ENCODE measurements around the gene RDH12.

The RDH12 gene

DNA sequence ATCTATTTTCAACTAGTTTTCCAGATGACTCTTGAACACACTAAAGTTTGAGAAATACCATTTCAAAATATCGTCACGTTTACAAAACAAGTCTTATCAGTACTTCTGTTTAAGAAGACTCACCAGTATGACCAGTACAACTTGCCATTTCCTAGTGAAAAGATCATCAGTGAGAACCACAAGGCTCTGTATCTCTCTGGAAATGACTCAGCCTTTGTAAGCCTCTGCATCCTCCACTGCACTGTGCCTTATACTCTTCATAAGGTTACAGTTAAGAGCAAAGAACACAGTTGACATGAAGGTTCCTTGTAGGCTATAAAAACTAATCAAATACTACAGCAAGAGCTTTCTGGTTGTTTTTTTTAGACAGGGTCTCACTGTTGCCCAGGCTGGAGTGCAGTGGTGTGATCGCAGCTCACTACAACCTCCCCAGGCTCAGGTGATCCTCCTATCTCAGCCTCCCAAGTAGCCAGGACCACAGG, 21.5 kb upstream of the RDH12 start:
- TF ChIP-seq ARNTL (CRISPR knock-in tag; IDR thresholded peaks at IDR 0.05; ENCODE audit: borderline replicate concordance, low read depth) = no peak
- TF ChIP-seq GLIS3 (CRISPR knock-in tag; IDR thresholded peaks at IDR 0.05) = no peak
- TF ChIP-seq, protein P1, sequence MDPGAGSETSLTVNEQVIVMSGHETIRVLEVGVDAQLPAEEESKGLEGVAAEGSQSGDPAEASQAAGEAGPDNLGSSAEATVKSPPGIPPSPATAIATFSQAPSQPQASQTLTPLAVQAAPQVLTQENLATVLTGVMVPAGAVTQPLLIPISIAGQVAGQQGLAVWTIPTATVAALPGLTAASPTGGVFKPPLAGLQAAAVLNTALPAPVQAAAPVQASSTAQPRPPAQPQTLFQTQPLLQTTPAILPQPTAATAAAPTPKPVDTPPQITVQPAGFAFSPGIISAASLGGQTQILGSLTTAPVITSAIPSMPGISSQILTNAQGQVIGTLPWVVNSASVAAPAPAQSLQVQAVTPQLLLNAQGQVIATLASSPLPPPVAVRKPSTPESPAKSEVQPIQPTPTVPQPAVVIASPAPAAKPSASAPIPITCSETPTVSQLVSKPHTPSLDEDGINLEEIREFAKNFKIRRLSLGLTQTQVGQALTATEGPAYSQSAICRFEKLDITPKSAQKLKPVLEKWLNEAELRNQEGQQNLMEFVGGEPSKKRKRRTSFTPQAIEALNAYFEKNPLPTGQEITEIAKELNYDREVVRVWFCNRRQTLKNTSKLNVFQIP (CRISPR knock-in tag; IDR thresholded peaks at IDR 0.05; ENCODE audit: borderline replicate concordance, low read depth) = no peak
- TF ChIP-seq TOX (CRISPR knock-in tag; IDR thresholded peaks at IDR 0.05; ENCODE audit: borderline replicate concordance) = no peak
- TF ChIP-seq TCF4 (CRISPR knock-in tag; IDR thresholded peaks at IDR 0.05; ENCODE audit: borderline replicate concordance) = no peak
- TF ChIP-seq CSDC2 (CRISPR knock-in tag; IDR thresholded peaks at IDR 0.05) = no peak
- TF ChIP-seq ESRRG (CRISPR knock-in tag; IDR thresholded peaks at IDR 0.05) = no peak
- TF ChIP-seq ZFP30 (CRISPR knock-in tag; IDR thresholded peaks at IDR 0.05) = no peak
- TF ChIP-seq OSR1 (CRISPR knock-in tag; IDR thresholded peaks at IDR 0.05) = no peak
- no peak for TF ChIP-seq ISL1 (CRISPR knock-in tag; IDR thresholded peaks at IDR 0.05)
- TF ChIP-seq ZNF8 (CRISPR knock-in tag; IDR thresholded peaks at IDR 0.05) = no peak
- peak; percentile 60; the same call in 2 of the 3 replicates for ATAC-seq

DNA sequence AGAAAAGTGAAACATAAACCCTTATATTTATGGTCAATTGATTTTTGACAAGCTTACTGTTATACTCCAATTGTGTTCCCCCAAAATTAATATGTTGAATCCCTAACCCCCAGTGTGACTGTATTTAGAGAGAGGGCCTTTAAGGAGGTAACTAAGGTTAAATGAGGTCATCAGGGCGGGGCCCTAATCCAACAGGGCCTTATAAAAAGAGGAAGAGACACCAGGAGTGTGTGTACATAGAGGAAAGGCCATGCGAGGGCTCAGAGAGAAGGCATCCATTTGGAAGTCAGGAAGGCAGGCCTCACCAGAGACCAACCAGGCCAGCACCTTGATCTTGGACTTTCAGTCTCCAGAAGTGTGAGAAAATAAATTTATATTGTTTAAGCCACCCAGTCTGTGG, 20.7 kb upstream of the RDH12 start:
- TF ChIP-seq OSR1 (CRISPR knock-in tag; IDR thresholded peaks at IDR 0.05) (no peak), GLIS3 (CRISPR knock-in tag; IDR thresholded peaks at IDR 0.05) (no peak), ARNTL (CRISPR knock-in tag; IDR thresholded peaks at IDR 0.05; ENCODE audit: borderline replicate concordance, low read depth) (no peak), ZNF70 (CRISPR knock-in tag; IDR thresholded peaks at IDR 0.05) (no peak), ISL1 (CRISPR knock-in tag; IDR thresholded peaks at IDR 0.05) (no peak), ZNF8 (CRISPR knock-in tag; IDR thresholded peaks at IDR 0.05) (no peak), ZFP3 (CRISPR knock-in tag; IDR thresholded peaks at IDR 0.05) (no peak)
- TF ChIP-seq, protein P1 (CRISPR knock-in tag; IDR thresholded peaks at IDR 0.05; ENCODE audit: borderline replicate concordance, low read depth) = no peak
- TF ChIP-seq, protein P2, sequence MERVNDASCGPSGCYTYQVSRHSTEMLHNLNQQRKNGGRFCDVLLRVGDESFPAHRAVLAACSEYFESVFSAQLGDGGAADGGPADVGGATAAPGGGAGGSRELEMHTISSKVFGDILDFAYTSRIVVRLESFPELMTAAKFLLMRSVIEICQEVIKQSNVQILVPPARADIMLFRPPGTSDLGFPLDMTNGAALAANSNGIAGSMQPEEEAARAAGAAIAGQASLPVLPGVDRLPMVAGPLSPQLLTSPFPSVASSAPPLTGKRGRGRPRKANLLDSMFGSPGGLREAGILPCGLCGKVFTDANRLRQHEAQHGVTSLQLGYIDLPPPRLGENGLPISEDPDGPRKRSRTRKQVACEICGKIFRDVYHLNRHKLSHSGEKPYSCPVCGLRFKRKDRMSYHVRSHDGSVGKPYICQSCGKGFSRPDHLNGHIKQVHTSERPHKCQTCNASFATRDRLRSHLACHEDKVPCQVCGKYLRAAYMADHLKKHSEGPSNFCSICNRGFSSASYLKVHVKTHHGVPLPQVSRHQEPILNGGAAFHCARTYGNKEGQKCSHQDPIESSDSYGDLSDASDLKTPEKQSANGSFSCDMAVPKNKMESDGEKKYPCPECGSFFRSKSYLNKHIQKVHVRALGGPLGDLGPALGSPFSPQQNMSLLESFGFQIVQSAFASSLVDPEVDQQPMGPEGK (CRISPR knock-in tag; IDR thresholded peaks at IDR 0.05; ENCODE audit: borderline replicate concordance) = no peak
- ATAC-seq = no peak

DNA sequence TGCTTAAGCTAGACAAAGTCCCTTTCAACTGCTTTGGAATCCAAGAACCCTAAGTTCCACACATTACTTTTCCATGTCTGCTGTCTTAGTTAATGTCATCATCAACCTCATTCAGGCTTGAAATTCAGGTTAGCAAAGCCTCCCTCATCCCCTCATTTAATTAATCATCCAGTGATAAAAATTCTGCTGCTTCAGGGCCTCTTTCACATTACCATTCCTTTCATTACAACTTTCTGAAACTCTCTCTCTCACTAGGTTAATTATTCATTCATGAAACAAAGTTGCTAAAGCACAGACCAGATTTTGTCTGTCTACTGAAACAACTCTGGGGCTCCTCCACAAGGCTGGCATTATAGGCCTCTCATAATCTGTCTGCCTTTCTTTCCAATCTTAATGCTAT, 17.8 kb upstream of the RDH12 start:
- ATAC-seq = no peak
- TF ChIP-seq ZFP30 (CRISPR knock-in tag; IDR thresholded peaks at IDR 0.05) (no peak), ZNF70 (CRISPR knock-in tag; IDR thresholded peaks at IDR 0.05) (no peak), BACH2 (CRISPR knock-in tag; IDR thresholded peaks at IDR 0.05; ENCODE audit: borderline replicate concordance) (no peak), ARNTL (CRISPR knock-in tag; IDR thresholded peaks at IDR 0.05; ENCODE audit: borderline replicate concordance, low read depth) (no peak), TOX (CRISPR knock-in tag; IDR thresholded peaks at IDR 0.05; ENCODE audit: borderline replicate concordance) (no peak), ZFP3 (CRISPR knock-in tag; IDR thresholded peaks at IDR 0.05) (no peak), SNAI2 (CRISPR knock-in tag; IDR thresholded peaks at IDR 0.05) (no peak)

DNA sequence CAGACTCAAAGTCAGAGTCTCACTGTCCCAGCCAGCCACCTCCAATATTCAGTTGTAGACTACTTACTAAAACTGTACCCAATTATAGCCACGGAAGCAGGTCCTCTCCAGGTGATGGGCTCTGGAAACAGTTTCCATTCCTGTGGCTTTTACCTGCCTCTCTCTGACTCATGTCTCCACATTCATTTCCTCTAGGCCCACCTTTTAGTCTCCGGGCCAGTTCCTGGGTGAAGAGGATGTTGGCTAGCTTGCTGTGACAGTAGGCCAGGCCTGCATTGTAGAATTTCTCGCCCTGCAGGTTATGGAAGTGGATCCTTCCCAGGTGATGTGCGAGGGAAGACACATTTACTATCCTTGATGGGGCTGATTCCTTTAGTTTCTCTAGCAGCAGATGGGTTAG, 11.7 kb upstream of the RDH12 start:
- ATAC-seq = no peak
- TF ChIP-seq ZFP3 (CRISPR knock-in tag; IDR thresholded peaks at IDR 0.05) = no peak
- TF ChIP-seq ZNF8 (CRISPR knock-in tag; IDR thresholded peaks at IDR 0.05) = no peak
- TF ChIP-seq CSDC2 (CRISPR knock-in tag; IDR thresholded peaks at IDR 0.05) = no peak
- TF ChIP-seq PPARA (CRISPR knock-in tag; IDR thresholded peaks at IDR 0.05; ENCODE audit: borderline replicate concordance) = no peak
- TF ChIP-seq ZC3H10 (CRISPR knock-in tag; IDR thresholded peaks at IDR 0.05) = no peak
- no peak for TF ChIP-seq ZFP30 (CRISPR knock-in tag; IDR thresholded peaks at IDR 0.05)
- TF ChIP-seq ESRRG (CRISPR knock-in tag; IDR thresholded peaks at IDR 0.05) = no peak
- TF ChIP-seq OSR1 (CRISPR knock-in tag; IDR thresholded peaks at IDR 0.05) = no peak
- TF ChIP-seq, protein P3, sequence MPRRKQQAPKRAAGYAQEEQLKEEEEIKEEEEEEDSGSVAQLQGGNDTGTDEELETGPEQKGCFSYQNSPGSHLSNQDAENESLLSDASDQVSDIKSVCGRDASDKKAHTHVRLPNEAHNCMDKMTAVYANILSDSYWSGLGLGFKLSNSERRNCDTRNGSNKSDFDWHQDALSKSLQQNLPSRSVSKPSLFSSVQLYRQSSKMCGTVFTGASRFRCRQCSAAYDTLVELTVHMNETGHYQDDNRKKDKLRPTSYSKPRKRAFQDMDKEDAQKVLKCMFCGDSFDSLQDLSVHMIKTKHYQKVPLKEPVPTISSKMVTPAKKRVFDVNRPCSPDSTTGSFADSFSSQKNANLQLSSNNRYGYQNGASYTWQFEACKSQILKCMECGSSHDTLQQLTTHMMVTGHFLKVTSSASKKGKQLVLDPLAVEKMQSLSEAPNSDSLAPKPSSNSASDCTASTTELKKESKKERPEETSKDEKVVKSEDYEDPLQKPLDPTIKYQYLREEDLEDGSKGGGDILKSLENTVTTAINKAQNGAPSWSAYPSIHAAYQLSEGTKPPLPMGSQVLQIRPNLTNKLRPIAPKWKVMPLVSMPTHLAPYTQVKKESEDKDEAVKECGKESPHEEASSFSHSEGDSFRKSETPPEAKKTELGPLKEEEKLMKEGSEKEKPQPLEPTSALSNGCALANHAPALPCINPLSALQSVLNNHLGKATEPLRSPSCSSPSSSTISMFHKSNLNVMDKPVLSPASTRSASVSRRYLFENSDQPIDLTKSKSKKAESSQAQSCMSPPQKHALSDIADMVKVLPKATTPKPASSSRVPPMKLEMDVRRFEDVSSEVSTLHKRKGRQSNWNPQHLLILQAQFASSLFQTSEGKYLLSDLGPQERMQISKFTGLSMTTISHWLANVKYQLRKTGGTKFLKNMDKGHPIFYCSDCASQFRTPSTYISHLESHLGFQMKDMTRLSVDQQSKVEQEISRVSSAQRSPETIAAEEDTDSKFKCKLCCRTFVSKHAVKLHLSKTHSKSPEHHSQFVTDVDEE (CRISPR knock-in tag; IDR thresholded peaks at IDR 0.05) = no peak
- TF ChIP-seq, protein P2 (CRISPR knock-in tag; IDR thresholded peaks at IDR 0.05; ENCODE audit: borderline replicate concordance) = no peak
- no peak for TF ChIP-seq BACH2 (CRISPR knock-in tag; IDR thresholded peaks at IDR 0.05; ENCODE audit: borderline replicate concordance)
- no peak for TF ChIP-seq TCF4 (CRISPR knock-in tag; IDR thresholded peaks at IDR 0.05; ENCODE audit: borderline replicate concordance)
- no peak for TF ChIP-seq ZNF565 (CRISPR knock-in tag; conservative IDR thresholded peaks at IDR 0.05; ENCODE audit: low read depth)
- TF ChIP-seq ZNF70 (CRISPR knock-in tag; IDR thresholded peaks at IDR 0.05) = no peak
- TF ChIP-seq, protein P4, sequence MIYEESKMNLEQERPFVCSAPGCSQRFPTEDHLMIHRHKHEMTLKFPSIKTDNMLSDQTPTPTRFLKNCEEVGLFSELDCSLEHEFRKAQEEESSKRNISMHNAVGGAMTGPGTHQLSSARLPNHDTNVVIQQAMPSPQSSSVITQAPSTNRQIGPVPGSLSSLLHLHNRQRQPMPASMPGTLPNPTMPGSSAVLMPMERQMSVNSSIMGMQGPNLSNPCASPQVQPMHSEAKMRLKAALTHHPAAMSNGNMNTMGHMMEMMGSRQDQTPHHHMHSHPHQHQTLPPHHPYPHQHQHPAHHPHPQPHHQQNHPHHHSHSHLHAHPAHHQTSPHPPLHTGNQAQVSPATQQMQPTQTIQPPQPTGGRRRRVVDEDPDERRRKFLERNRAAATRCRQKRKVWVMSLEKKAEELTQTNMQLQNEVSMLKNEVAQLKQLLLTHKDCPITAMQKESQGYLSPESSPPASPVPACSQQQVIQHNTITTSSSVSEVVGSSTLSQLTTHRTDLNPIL (CRISPR knock-in tag; IDR thresholded peaks at IDR 0.05; ENCODE audit: low read depth) = no peak
- no peak for TF ChIP-seq SNAI2 (CRISPR knock-in tag; IDR thresholded peaks at IDR 0.05)
- TF ChIP-seq TOX (CRISPR knock-in tag; IDR thresholded peaks at IDR 0.05; ENCODE audit: borderline replicate concordance) = no peak
- no peak for TF ChIP-seq ISL1 (CRISPR knock-in tag; IDR thresholded peaks at IDR 0.05)
- TF ChIP-seq RARB (CRISPR knock-in tag; IDR thresholded peaks at IDR 0.05) = no peak
- TF ChIP-seq ARNTL (CRISPR knock-in tag; IDR thresholded peaks at IDR 0.05; ENCODE audit: borderline replicate concordance, low read depth) = no peak
